ENCODE results near the gene WDR81. TPM values are rescaled to one million over a fixed set of nuclear protein-coding genes. Genes with fewer than 3 reads are reported as not detected.

Gene WDR81
- total RNA-seq, 2 experiments from 2014 or later = 19.1 to 24.4 TPM

GRCh38 chr17:1735834-1736347 is 11.4 kb downstream of the WDR81 start:
- Histone ChIP-seq H3K9me2 (ENCODE audit: insufficient read depth, low read length) (no peaks in the 10 kb centered on the region), H3K79me2 (ENCODE audit: insufficient read depth, low read depth, low read length) (no peaks in the 10 kb centered on the region), H3K4me2 (ENCODE audit: low read length) (no peak overlapping the region), H3K4me1 (ENCODE audit: insufficient read depth, low read length, poor library complexity, severe bottlenecking) (no peaks in the 10 kb centered on the region), H3K27ac (ENCODE audit: low read depth, low read length, poor library complexity, severe bottlenecking) (no peak overlapping the region), H2AFZ (ENCODE audit: low read length) (no peak overlapping the region), H3K36me3 (ENCODE audit: insufficient read depth, low read length) (no peaks in the 10 kb centered on the region; the same call in 1 of the 2 replicates), H3K4me3 (ENCODE audit: low read depth, low read length, poor library complexity, severe bottlenecking) (no peak overlapping the region), H4K20me1 (ENCODE audit: insufficient read depth, low read length) (no peaks in the 10 kb centered on the region), H3K9me3 (ENCODE audit: low read length) (no peaks in the 10 kb centered on the region)
- BruUV-seq (replicated peaks) = no TSS peak
- ChIA-PET POLR2A (interaction anchor here (0.6 kb wide), 1 partner anchor 140 kb away, joined by 5 read pairs; no protein-coding TSS in a partner anchor), CTCF (ENCODE audit: unreplicated experiment) (no interaction called here)
- TF ChIP-seq, protein P1, sequence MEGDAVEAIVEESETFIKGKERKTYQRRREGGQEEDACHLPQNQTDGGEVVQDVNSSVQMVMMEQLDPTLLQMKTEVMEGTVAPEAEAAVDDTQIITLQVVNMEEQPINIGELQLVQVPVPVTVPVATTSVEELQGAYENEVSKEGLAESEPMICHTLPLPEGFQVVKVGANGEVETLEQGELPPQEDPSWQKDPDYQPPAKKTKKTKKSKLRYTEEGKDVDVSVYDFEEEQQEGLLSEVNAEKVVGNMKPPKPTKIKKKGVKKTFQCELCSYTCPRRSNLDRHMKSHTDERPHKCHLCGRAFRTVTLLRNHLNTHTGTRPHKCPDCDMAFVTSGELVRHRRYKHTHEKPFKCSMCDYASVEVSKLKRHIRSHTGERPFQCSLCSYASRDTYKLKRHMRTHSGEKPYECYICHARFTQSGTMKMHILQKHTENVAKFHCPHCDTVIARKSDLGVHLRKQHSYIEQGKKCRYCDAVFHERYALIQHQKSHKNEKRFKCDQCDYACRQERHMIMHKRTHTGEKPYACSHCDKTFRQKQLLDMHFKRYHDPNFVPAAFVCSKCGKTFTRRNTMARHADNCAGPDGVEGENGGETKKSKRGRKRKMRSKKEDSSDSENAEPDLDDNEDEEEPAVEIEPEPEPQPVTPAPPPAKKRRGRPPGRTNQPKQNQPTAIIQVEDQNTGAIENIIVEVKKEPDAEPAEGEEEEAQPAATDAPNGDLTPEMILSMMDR (conservative IDR thresholded peaks at IDR 0.05; ENCODE audit: low read length) = no peak
- TF ChIP-seq EZH2phosphoT487 (IDR thresholded peaks at IDR 0.05; ENCODE audit: borderline replicate concordance, low read depth, low read length) = no peak
- no peak for DNase-seq (ENCODE audit: low spot score)
- intact Hi-C loops (cut with micrococcal nuclease; ENCODE audit: unreplicated experiment) = no loop called here

- no peaks in the 10 kb centered on the region; the same call in 1 of the 2 replicates for H3K36me3 ChIP-seq (ENCODE audit: insufficient read depth, low read length)
- no peak overlapping the region for H3K27ac ChIP-seq (ENCODE audit: low read depth, low read length, poor library complexity, severe bottlenecking)
- no peak for TF ChIP-seq EZH2phosphoT487 (IDR thresholded peaks at IDR 0.05; ENCODE audit: borderline replicate concordance, low read depth, low read length)
- TF ChIP-seq, protein P1 (conservative IDR thresholded peaks at IDR 0.05; ENCODE audit: low read length) = no peak
- no peak overlapping the region for H3K4me2 ChIP-seq (ENCODE audit: low read length)
- intact Hi-C loops (cut with micrococcal nuclease; ENCODE audit: unreplicated experiment) = no loop called here
- BruUV-seq (replicated peaks) = no TSS peak
- H3K79me2 ChIP-seq (ENCODE audit: insufficient read depth, low read depth, low read length) = no peaks in the 10 kb centered on the region
- CTCF ChIA-PET (ENCODE audit: unreplicated experiment) = no interaction called here
- H2AFZ ChIP-seq (ENCODE audit: low read length) = no peak overlapping the region
- POLR2A ChIA-PET = interaction anchor here (0.6 kb wide), 1 partner anchor 139 kb away, joined by 5 read pairs; no protein-coding TSS in a partner anchor
- H3K4me3 ChIP-seq (ENCODE audit: low read depth, low read length, poor library complexity, severe bottlenecking) = no peak overlapping the region
- H3K4me1 ChIP-seq (ENCODE audit: insufficient read depth, low read length, poor library complexity, severe bottlenecking) = no peaks in the 10 kb centered on the region
- no peaks in the 10 kb centered on the region for H3K9me3 ChIP-seq (ENCODE audit: low read length)
- H4K20me1 ChIP-seq (ENCODE audit: insufficient read depth, low read length) = no peaks in the 10 kb centered on the region
- no peaks in the 10 kb centered on the region for H3K9me2 ChIP-seq (ENCODE audit: insufficient read depth, low read length)
- no peak for DNase-seq (ENCODE audit: low spot score)
These were observed 12.1 kb downstream of the WDR81 start for GRCh38 chr17:1736348-1737281.

All from OCI-LY7 (cell line).